IMR-90 (cell line): ENCODE data around the gene NR2F2. TPM values are rescaled to one million over a fixed set of nuclear protein-coding genes. Genes with fewer than 3 reads are reported as not detected.

Source experiments
- ATAC-seq: fragments of 200-7000 bp; cut with Tn5 transposase; 2 replicates; pipeline ENCODE4 v1.9.1; 2020; ENCODE audit warnings: low read depth, mild to moderate bottlenecking, moderate library complexity
- BruUV-seq: library from RNA; stranded (reverse); fragments of 400-500 nt; replicated peaks from 2 replicates; lab custom pipeline; 2021; lab: Mats Ljungman, UMichigan
- CTCF ChIA-PET: fragments of 300-600 bp; formaldehyde crosslinking; extraction: SDS; loops from one replicate; lab custom pipeline; 2021; ENCODE audit warnings: antibody characterized with exemption; lab: Yijun Ruan, JAX
- POLR2A ChIA-PET: fragments of 300-600 bp; sonication (Branson Sonifier 250); formaldehyde crosslinking; loops from one replicate; lab custom pipeline; 2022; ENCODE audit warnings: antibody characterized with exemption; ENCODE audit not compliant: unreplicated experiment; lab: Charles Lee
- DNase-seq: peaks from one replicate; pipeline ENCODE4 v3.0.0; 2013
- H2AFZ ChIP-seq: replicated peaks from 2 replicates; pipeline ENCODE3; 2013; ENCODE audit warnings: low read length, mild to moderate bottlenecking; ENCODE audit not compliant: poor library complexity
- H2AK5ac ChIP-seq: 2 replicates; pipeline ENCODE4 v1.6.1; 2013; ENCODE audit warnings: low read depth, low read length, inconsistent platforms
- H2AK9ac ChIP-seq: replicated peaks from 2 replicates; pipeline ENCODE3; 2013; ENCODE audit warnings: mild to moderate bottlenecking, low read depth, low read length, moderate library complexity; ENCODE audit not compliant: poor library complexity
- H2BK120ac ChIP-seq: 2 replicates; pipeline ENCODE4 v1.6.1; 2013; ENCODE audit warnings: low read depth, low read length, inconsistent platforms
- H2BK15ac ChIP-seq: 3 replicates; pipeline ENCODE4 v1.6.1; 2013; ENCODE audit warnings: low read depth, low read length, inconsistent platforms
- H2BK20ac ChIP-seq: 2 replicates; pipeline ENCODE4 v1.6.1; 2013; ENCODE audit warnings: low read depth, mild to moderate bottlenecking, inconsistent platforms, low read length, moderate library complexity
- H2BK5ac ChIP-seq: 2 replicates; pipeline ENCODE4 v1.6.1; 2013; ENCODE audit warnings: mild to moderate bottlenecking, low read depth, low read length, inconsistent platforms; ENCODE audit not compliant: poor library complexity, severe bottlenecking
- H3K14ac ChIP-seq: replicated peaks from 2 replicates; pipeline ENCODE4 v1.6.1; 2013; ENCODE audit warnings: low read depth, low read length, inconsistent platforms
- H3K18ac ChIP-seq: 2 replicates; pipeline ENCODE4 v1.6.1; 2013; ENCODE audit warnings: low read depth, low read length, control low read depth
- H3K23ac ChIP-seq: 2 replicates; pipeline ENCODE4 v1.6.1; 2013; ENCODE audit warnings: low read depth, low read length, inconsistent platforms
- H3K27ac ChIP-seq: 2 replicates; pipeline ENCODE4 v1.5.1; 2013; ENCODE audit warnings: mild to moderate bottlenecking, control low read depth, low read length; ENCODE audit not compliant: insufficient read depth
- H3K27me3 ChIP-seq: 2 replicates; pipeline ENCODE4 v1.6.1; 2013; ENCODE audit warnings: low read length; ENCODE audit not compliant: control insufficient read depth, insufficient read depth
- H3K36me3 ChIP-seq: 2 replicates; pipeline ENCODE4 v1.6.1; 2013; ENCODE audit warnings: low read length, mixed read lengths; ENCODE audit not compliant: control insufficient read depth, insufficient read depth
- H3K4ac ChIP-seq: 2 replicates; pipeline ENCODE4 v1.6.1; 2013; ENCODE audit warnings: low read depth, low read length, inconsistent platforms
- H3K4me1 ChIP-seq: 2 replicates; pipeline ENCODE4 v1.6.1; 2013; ENCODE audit warnings: low read length, mixed read lengths; ENCODE audit not compliant: control insufficient read depth, insufficient read depth
- H3K4me2 ChIP-seq: 2 replicates; pipeline ENCODE4 v1.6.1; 2013; ENCODE audit warnings: low read depth, mild to moderate bottlenecking, control low read depth, low read length, moderate library complexity
- H3K4me3 ChIP-seq: 2 replicates; pipeline ENCODE4 v1.5.1; 2013; ENCODE audit warnings: low read depth, mild to moderate bottlenecking, control low read depth, low read length, moderate library complexity; ENCODE audit not compliant: insufficient read depth
- H3K56ac ChIP-seq: 2 replicates; pipeline ENCODE4 v1.6.1; 2013; ENCODE audit warnings: low read length, inconsistent platforms; ENCODE audit not compliant: insufficient read depth; ENCODE audit errors: extremely low read depth
- H3K79me1 ChIP-seq, 2 experiments: 2 replicates each; pipeline ENCODE4 v1.6.1; 2013; ENCODE audit warnings: low read length in 2 of 2, inconsistent platforms in 1 of 2, low read depth in 1 of 2
- H3K9ac ChIP-seq: 2 replicates; pipeline ENCODE4 v1.6.1; 2013; ENCODE audit warnings: low read depth, low read length, control low read depth
- H3K9me1 ChIP-seq: 2 replicates; pipeline ENCODE4 v1.6.1; 2013; ENCODE audit warnings: low read length, inconsistent platforms; ENCODE audit not compliant: insufficient read depth
- H3K9me3 ChIP-seq: 2 replicates; pipeline ENCODE4 v1.6.1; 2013; ENCODE audit warnings: low read length; ENCODE audit not compliant: control insufficient read depth, insufficient read depth
- H4K20me1 ChIP-seq: 2 replicates; pipeline ENCODE4 v1.6.1; 2013; ENCODE audit warnings: low read length, inconsistent platforms; ENCODE audit not compliant: insufficient read depth
- H4K5ac ChIP-seq: 2 replicates; pipeline ENCODE4 v1.6.1; 2013; ENCODE audit warnings: mild to moderate bottlenecking, low read depth, low read length, control low read depth
- H4K8ac ChIP-seq, 2 experiments: 2 replicates each; pipeline ENCODE4 v1.6.1; 2013; ENCODE audit warnings: low read depth in 2 of 2, low read length in 2 of 2, control low read depth in 1 of 2, inconsistent platforms in 1 of 2
- H4K91ac ChIP-seq: 2 replicates; pipeline ENCODE4 v1.6.1; 2013; ENCODE audit warnings: low read depth, low read length, inconsistent platforms; ENCODE audit not compliant: insufficient read depth
- CEBPB ChIP-seq: IDR thresholded peaks from 2 replicates; pipeline ENCODE4 v1.6.1; 2012; ENCODE audit warnings: low read depth, low read length, improper control_type of control experiment
- MAFK ChIP-seq: IDR thresholded peaks from 2 replicates; pipeline ENCODE4 v1.6.1; 2012; ENCODE audit warnings: low read depth, low read length, improper control_type of control experiment
- MAZ ChIP-seq: IDR thresholded peaks from 2 replicates; pipeline ENCODE4 v1.6.1; 2012; ENCODE audit warnings: low read depth, mild to moderate bottlenecking, low read length, improper control_type of control experiment, moderate library complexity, borderline replicate concordance
- POLR2A ChIP-seq: IDR thresholded peaks from 2 replicates; pipeline ENCODE4 v1.6.1; 2012; ENCODE audit warnings: mild to moderate bottlenecking, low read depth, low read length
- SMC3 ChIP-seq: fragments of 150-350 bp; IDR thresholded peaks from 2 replicates; pipeline ENCODE4 v1.6.1; 2016; ENCODE audit warnings: low read depth, mild to moderate bottlenecking, antibody characterized with exemption, low read length, moderate library complexity
- WGBS, 2 experiments: methylation state at CpG; one replicate each; pipeline versions ENCODE4 v1.1.5 to v1.1.7; 2013; ENCODE audit warnings: missing lambda C conversion rate in 2 of 2; ENCODE audit not compliant: insufficient read length in 1 of 2; ENCODE audit errors: extremely low coverage in 2 of 2; 5-methylcytosine and 5-hydroxymethylcytosine counted together
- dilution Hi-C: fragments of 300-500 bp; cut with HindIII; formaldehyde crosslinking; loops from one replicate; pipeline ENCODE4 v1.14.3; 2018; ENCODE audit warnings: low sequenced_read_pairs; ENCODE audit not compliant: unreplicated experiment
- in situ Hi-C: fragments of 300-500 bp; cut with MboI; formaldehyde crosslinking; loops from 3 replicates; pipeline ENCODE4 v1.14.3; 2019; ENCODE audit warnings: low sequenced_read_pairs, inconsistent platforms, mixed read lengths
- intact Hi-C: fragments of 100-400 bp; cut with micrococcal nuclease; formaldehyde crosslinking; loops from 2 replicates; pipeline ENCODE4 v1.10.0; 2022
- polyA plus RNA-seq, 3 experiments: library from polyadenylated mRNA; depleted of rRNA; stranded (reverse); fragments of >200 nt; gene quantifications; 2 replicates each; pipeline ENCODE4 v1.2.3, GENCODE V29; 2012; ENCODE audit warnings: low replicate concordance in 1 of 3
- total RNA-seq: library from RNA; depleted of rRNA; stranded (reverse); fragments of >200 nt; gene quantifications from 2 replicates; pipeline ENCODE4 v1.2.3, GENCODE V29; 2012
- TF ChIP-seq, protein P1 (sequence below): conservative IDR thresholded peaks from 2 replicates; pipeline ENCODE4 v1.5.1; 2012; ENCODE audit warnings: mild to moderate bottlenecking, low read depth, low read length, improper control_type of control experiment

The NR2F2 gene
- total and polyA plus RNA-seq, 2 of the 4 experiments (the other 2 are of a cell fraction), result 20.3 to 161 TPM

DNA sequence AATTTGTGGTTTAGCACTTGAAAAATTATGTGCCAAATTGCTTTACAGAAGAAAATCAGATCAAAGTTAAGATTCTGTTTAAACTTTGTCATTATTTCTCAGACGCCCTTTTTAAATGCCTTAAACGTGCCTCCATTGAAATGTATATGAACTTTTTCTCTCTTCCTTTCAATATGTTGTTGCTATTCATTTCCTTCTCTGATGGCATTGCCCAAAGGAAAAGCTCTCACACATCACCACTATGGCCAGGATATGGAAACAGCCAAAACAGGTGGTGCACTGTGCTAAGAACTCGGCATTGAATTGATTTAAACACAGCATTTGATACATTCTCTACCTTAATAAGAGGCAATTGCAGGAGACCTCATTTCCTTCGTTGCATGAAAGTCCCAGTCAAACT is 35.7 kb upstream of the NR2F2 start:
- no peak overlapping the region for H4K5ac ChIP-seq
- H3K4me1 ChIP-seq, result peaks cover 2% of the 10 kb centered on the region; the same call in 1 of the 2 replicates
- DNase-seq (no peak), ATAC-seq (no peak)
- 0 out of 2 replicates have a peak overlapping the region, but pooled peaks have one; percentile 0 for H2AK5ac ChIP-seq
- H2BK120ac ChIP-seq, result no peak overlapping the region
- H3K79me1 ChIP-seq, result peaks cover 0 to 18% of the 10 kb centered on the region in 2 experiments; a peak in 2 of 4 replicates
- intact Hi-C loops (no loop called here), dilution Hi-C loops (no loop called here), in situ Hi-C loops (no loop called here)
- H3K27ac ChIP-seq, result no peak overlapping the region
- no peak overlapping the region for H2AFZ ChIP-seq
- H3K36me3 ChIP-seq, result no peaks in the 10 kb centered on the region
- H2BK15ac ChIP-seq, result no peak overlapping the region; the same call in 2 of the 3 replicates
- BruUV-seq, result no TSS peak
- ChIA-PET CTCF (no interaction called here), POLR2A (no interaction called here)
- H3K4me3 ChIP-seq, result no peak overlapping the region
- no peaks in the 10 kb centered on the region for H3K27me3 ChIP-seq
- no peak overlapping the region for H4K91ac ChIP-seq
- WGBS, 2 experiments, result 86% methylated on average over 1 of the region's 4 CpGs; no CpG with 5 or more reads in 1 of the 2 experiments
- no peak overlapping the region for H2AK9ac ChIP-seq
- TF ChIP-seq POLR2A, result no peak
- TF ChIP-seq MAZ, result no peak
- TF ChIP-seq SMC3, result no peak
- TF ChIP-seq MAFK, result no peak
- TF ChIP-seq CEBPB, result no peak
- TF ChIP-seq, protein P1, sequence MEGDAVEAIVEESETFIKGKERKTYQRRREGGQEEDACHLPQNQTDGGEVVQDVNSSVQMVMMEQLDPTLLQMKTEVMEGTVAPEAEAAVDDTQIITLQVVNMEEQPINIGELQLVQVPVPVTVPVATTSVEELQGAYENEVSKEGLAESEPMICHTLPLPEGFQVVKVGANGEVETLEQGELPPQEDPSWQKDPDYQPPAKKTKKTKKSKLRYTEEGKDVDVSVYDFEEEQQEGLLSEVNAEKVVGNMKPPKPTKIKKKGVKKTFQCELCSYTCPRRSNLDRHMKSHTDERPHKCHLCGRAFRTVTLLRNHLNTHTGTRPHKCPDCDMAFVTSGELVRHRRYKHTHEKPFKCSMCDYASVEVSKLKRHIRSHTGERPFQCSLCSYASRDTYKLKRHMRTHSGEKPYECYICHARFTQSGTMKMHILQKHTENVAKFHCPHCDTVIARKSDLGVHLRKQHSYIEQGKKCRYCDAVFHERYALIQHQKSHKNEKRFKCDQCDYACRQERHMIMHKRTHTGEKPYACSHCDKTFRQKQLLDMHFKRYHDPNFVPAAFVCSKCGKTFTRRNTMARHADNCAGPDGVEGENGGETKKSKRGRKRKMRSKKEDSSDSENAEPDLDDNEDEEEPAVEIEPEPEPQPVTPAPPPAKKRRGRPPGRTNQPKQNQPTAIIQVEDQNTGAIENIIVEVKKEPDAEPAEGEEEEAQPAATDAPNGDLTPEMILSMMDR, result no peak
- no peak overlapping the region for H3K9ac ChIP-seq
- H3K14ac ChIP-seq, result no peak overlapping the region
- H4K8ac ChIP-seq, result no peak overlapping the region
- no peak overlapping the region for H3K56ac ChIP-seq
- peaks cover 6% of the 10 kb centered on the region for H3K9me3 ChIP-seq
- H2BK5ac ChIP-seq, result no peak overlapping the region
- H3K23ac ChIP-seq, result no peak overlapping the region
- H3K4me2 ChIP-seq, result no peak overlapping the region
- H3K4ac ChIP-seq, result no peak overlapping the region
- peaks cover 6% of the 10 kb centered on the region for H3K9me1 ChIP-seq
- H2BK20ac ChIP-seq, result no peak overlapping the region
- no peak overlapping the region for H3K18ac ChIP-seq
- no peaks in the 10 kb centered on the region for H4K20me1 ChIP-seq
